H9 (cell line): ENCODE measurements around the gene GNAS. TPM values are rescaled to one million over a fixed set of nuclear protein-coding genes. Genes with fewer than 3 reads are reported as not detected.
A peak's percentile ranks its signal among the peaks of the same experiment; 100 is the strongest.

ENCODE experiments used
- DNase-seq: peaks from one replicate; pipeline ENCODE4 v3.0.0-alpha.2; 2017
- H2AFZ ChIP-seq: one replicate; pipeline ENCODE4 v1.6.1; 2013; ENCODE audit warnings: mild to moderate bottlenecking, low read length, control low read depth, moderate library complexity
- H2AK5ac ChIP-seq: 2 replicates; pipeline ENCODE4 v1.6.1; 2013; ENCODE audit warnings: low read length, control low read depth, mixed read lengths; ENCODE audit not compliant: insufficient read length
- H2BK120ac ChIP-seq: one replicate; pipeline ENCODE4 v1.6.1; 2013; ENCODE audit warnings: low read depth, mild to moderate bottlenecking, low read length, control low read depth, inconsistent platforms; ENCODE audit not compliant: poor library complexity, severe bottlenecking
- H2BK12ac ChIP-seq: 2 replicates; pipeline ENCODE4 v1.6.1; 2013; ENCODE audit warnings: low read length, control low read depth, mixed read lengths, low read depth; ENCODE audit not compliant: insufficient read length
- H2BK15ac ChIP-seq: 2 replicates; pipeline ENCODE4 v1.6.1; 2013; ENCODE audit warnings: low read depth, low read length, control low read depth
- H2BK20ac ChIP-seq: one replicate; pipeline ENCODE4 v1.6.1; 2013; ENCODE audit warnings: low read depth, mild to moderate bottlenecking, low read length, control low read depth, inconsistent platforms; ENCODE audit not compliant: poor library complexity, severe bottlenecking
- H2BK5ac ChIP-seq: 2 replicates; pipeline ENCODE4 v1.6.1; 2013; ENCODE audit warnings: low read length, control low read depth, mixed read lengths; ENCODE audit not compliant: insufficient read length
- H3K14ac ChIP-seq: 2 replicates; pipeline ENCODE4 v1.6.1; 2013; ENCODE audit warnings: low read length, control low read depth; ENCODE audit not compliant: insufficient read depth
- H3K18ac ChIP-seq: 2 replicates; pipeline ENCODE4 v1.6.1; 2013; ENCODE audit warnings: low read depth, mild to moderate bottlenecking, mixed read lengths, low read length, control low read depth; ENCODE audit not compliant: insufficient read length
- H3K23ac ChIP-seq: 2 replicates; pipeline ENCODE4 v1.6.1; 2013; ENCODE audit warnings: low read length, control low read depth, mixed read lengths, low read depth; ENCODE audit not compliant: insufficient read length
- H3K23me2 ChIP-seq: 2 replicates; pipeline ENCODE4 v1.6.1; 2013; ENCODE audit warnings: low read depth, mild to moderate bottlenecking, mixed read lengths, low read length, control low read depth; ENCODE audit not compliant: insufficient read length, poor library complexity, severe bottlenecking
- H3K27ac ChIP-seq: 2 replicates; pipeline ENCODE4 v1.5.1; 2013; ENCODE audit warnings: low read length, control low read depth, mixed read lengths, low read depth; ENCODE audit not compliant: insufficient read length
- H3K27me3 ChIP-seq: 2 replicates; pipeline ENCODE4 v1.6.1; 2013; ENCODE audit warnings: low read length, control low read depth, inconsistent platforms; ENCODE audit not compliant: insufficient read depth
- H3K4ac ChIP-seq: 2 replicates; pipeline ENCODE4 v1.6.1; 2013; ENCODE audit warnings: low read depth, mild to moderate bottlenecking, control low read depth, inconsistent platforms, low read length, moderate library complexity
- H3K4me1 ChIP-seq: 2 replicates; pipeline ENCODE4 v1.6.1; 2013; ENCODE audit warnings: low read length, control low read depth, inconsistent platforms; ENCODE audit not compliant: insufficient read depth
- H3K4me2 ChIP-seq: 2 replicates; pipeline ENCODE4 v1.6.1; 2013; ENCODE audit warnings: low read length, control low read depth, mixed read lengths; ENCODE audit not compliant: insufficient read length, insufficient read depth
- H3K56ac ChIP-seq: 2 replicates; pipeline ENCODE4 v1.6.1; 2013; ENCODE audit warnings: low read depth, mild to moderate bottlenecking, mixed read lengths, low read length, control low read depth; ENCODE audit not compliant: insufficient read length
- H3K79me1 ChIP-seq: 2 replicates; pipeline ENCODE4 v1.6.1; 2013; ENCODE audit warnings: low read depth, mild to moderate bottlenecking, moderate library complexity, low read length, control low read depth, inconsistent platforms; ENCODE audit not compliant: insufficient read depth, poor library complexity, severe bottlenecking
- H3K79me2 ChIP-seq: 2 replicates; pipeline ENCODE4 v1.6.1; 2013; ENCODE audit warnings: low read length, control low read depth, inconsistent platforms; ENCODE audit not compliant: insufficient read depth
- H3K9ac ChIP-seq: 2 replicates; pipeline ENCODE4 v1.6.1; 2013; ENCODE audit warnings: low read length, control low read depth, mixed read lengths; ENCODE audit not compliant: insufficient read length; ENCODE audit errors: extremely low read depth
- H3K9me3 ChIP-seq: one replicate; pipeline ENCODE4 v1.6.1; 2013; ENCODE audit warnings: low read depth, low read length, inconsistent platforms; ENCODE audit not compliant: control insufficient read depth
- H3T11ph ChIP-seq: one replicate; pipeline ENCODE4 v1.6.1; 2013; ENCODE audit warnings: mild to moderate bottlenecking, low read length, control low read depth, inconsistent platforms
- H4K20me1 ChIP-seq: one replicate; pipeline ENCODE4 v1.6.1; 2013; ENCODE audit not compliant: control insufficient read depth, insufficient read length, insufficient read depth
- H4K5ac ChIP-seq: 2 replicates; pipeline ENCODE4 v1.6.1; 2013; ENCODE audit warnings: low read depth, mild to moderate bottlenecking, mixed read lengths, low read length, control low read depth; ENCODE audit not compliant: insufficient read length
- H4K8ac ChIP-seq: replicated peaks from 2 replicates; pipeline ENCODE4 v1.6.1; 2013; ENCODE audit warnings: low read length, control low read depth, mixed read lengths, low read depth; ENCODE audit not compliant: insufficient read length
- H4K91ac ChIP-seq: 2 replicates; pipeline ENCODE4 v1.6.1; 2013; ENCODE audit warnings: low read depth, mild to moderate bottlenecking, moderate library complexity, mixed read lengths, low read length, control low read depth; ENCODE audit not compliant: insufficient read length
- H3K27ac Mint-ChIP-seq, 3 experiments: 2 replicates in 2 of 3; 3 replicates in 1 of 3; pipeline ENCODE4 v1.8.0; 2020 to 2021; ENCODE audit warnings: mixed read lengths in 3 of 3, mild to moderate bottlenecking in 1 of 3, moderate library complexity in 1 of 3
- H3K27me3 Mint-ChIP-seq: 2 replicates; pipeline ENCODE4 v1.8.0; 2021; ENCODE audit warnings: low read depth, mild to moderate bottlenecking, moderate library complexity, mixed read lengths
- H3K36me3 Mint-ChIP-seq, 3 experiments: 2 replicates in 2 of 3; 3 replicates in 1 of 3; pipeline ENCODE4 v1.8.0; 2020 to 2021; ENCODE audit warnings: low read depth in 3 of 3, mixed read lengths in 3 of 3; ENCODE audit not compliant: insufficient read depth in 1 of 3
- H3K4me1 Mint-ChIP-seq, 2 experiments: 2 replicates each; pipeline ENCODE4 v1.8.0; 2020; ENCODE audit warnings: mixed read lengths in 2 of 2
- H3K4me3 Mint-ChIP-seq, 2 experiments: 2 replicates in 1 of 2; 3 replicates in 1 of 2; pipeline ENCODE4 v1.8.0; 2020 to 2021; ENCODE audit warnings: mild to moderate bottlenecking in 2 of 2, mixed read lengths in 2 of 2, moderate library complexity in 1 of 2
- H3K9me3 Mint-ChIP-seq, 2 experiments: 2 replicates in 1 of 2; 3 replicates in 1 of 2; pipeline ENCODE4 v1.8.0; 2020; ENCODE audit warnings: mild to moderate bottlenecking in 2 of 2, mixed read lengths in 2 of 2, moderate library complexity in 1 of 2
- CTCF ChIP-seq: fragments of 200-600 bp; sonication (generic); conservative IDR thresholded peaks from 3 replicates; pipeline ENCODE4 v1.8.0; 2021; ENCODE audit warnings: antibody characterized with exemption, mild to moderate bottlenecking
- WGBS: extraction: QIAGEN DNeasy Blood & Tissue Kit; methylation state at CpG from one replicate; pipeline ENCODE4 v1.1.7; 2013; ENCODE audit warnings: missing lambda C conversion rate, low lambda C conversion rate, mixed read lengths; ENCODE audit not compliant: insufficient read length; ENCODE audit errors: extremely low coverage; 5-methylcytosine and 5-hydroxymethylcytosine counted together
- total RNA-seq: library from RNA; stranded (reverse); gene quantifications from 2 replicates; pipeline ENCODE4 v1.2.1, GENCODE V29; 2021

Gene GNAS
- total RNA-seq, 1 experiment from 2014 or later = 920 TPM

DNA sequence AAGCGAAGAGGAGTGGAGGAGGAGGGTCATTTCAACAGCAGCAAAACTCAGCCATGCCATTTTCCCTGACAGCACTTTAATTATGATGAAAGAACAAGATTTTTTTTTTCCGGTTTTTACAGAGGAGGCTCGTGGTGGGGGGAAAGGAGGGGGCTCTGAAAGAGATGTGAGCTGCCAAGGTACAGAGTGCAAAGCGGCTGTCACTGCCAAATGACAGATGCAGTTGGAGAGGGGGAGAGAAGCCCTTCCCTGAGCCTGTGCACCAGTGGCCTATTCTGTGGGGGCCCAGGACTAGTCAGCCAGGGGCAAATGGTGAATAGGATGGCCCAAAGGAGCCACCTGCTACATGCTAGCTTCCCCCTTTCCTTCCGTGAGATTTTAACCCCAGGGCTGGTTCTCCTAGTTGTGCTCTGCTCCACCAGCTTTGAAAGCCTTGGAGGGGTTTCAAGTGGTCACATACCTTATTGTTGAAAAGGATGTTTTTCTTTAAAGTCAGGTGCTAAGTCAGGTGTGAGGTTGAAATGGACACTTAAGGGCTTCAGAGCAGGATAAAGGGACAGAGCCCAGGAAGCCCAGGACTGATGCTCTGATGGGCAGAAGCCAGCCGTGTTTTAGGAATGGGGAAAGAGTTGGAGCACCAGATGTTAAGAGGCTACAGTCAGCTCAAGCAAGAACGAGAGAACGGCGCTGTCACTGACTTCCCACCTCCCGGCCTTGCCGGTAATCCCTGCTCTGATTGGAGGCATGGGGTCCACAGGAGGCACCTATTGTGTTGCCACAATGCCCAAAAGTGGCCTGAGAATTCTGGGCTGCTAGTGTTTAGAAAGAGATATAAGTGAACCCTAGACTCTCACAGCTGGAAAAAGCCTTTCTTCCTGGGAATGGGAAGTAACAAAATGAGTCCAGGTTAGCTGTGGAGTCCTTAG, 24.8 kb downstream of the GNAS start:
- H3K79me2 ChIP-seq = no peaks in the 10 kb centered on the region
- no peak overlapping the region for H3K18ac ChIP-seq
- no peak overlapping the region for H2BK12ac ChIP-seq
- no peak overlapping the region for H4K91ac ChIP-seq
- H2BK120ac ChIP-seq = no peak overlapping the region
- Mint-ChIP-seq H3K4me1 (peaks cover 57 to 77% of the 10 kb centered on the region in 2 experiments), H3K27me3 (no peaks in the 10 kb centered on the region; the same call in none of the 2 replicates), H3K4me3 (peak overlapping the region; percentile 5 to 45; a peak in 4 of 5 replicates), H3K27ac (peak overlapping the region in 2 of 3 experiments; percentile 72 to 91; a peak in 6 of 7 replicates), H3K36me3 (peaks cover 0 to 4% (median 0%) of the 10 kb centered on the region in 3 experiments; a peak in 3 of 7 replicates), H3K9me3 (no peaks in the 10 kb centered on the region; a peak in 1 of 5 replicates)
- no peaks in the 10 kb centered on the region for H3K27me3 ChIP-seq
- no peak overlapping the region for H3T11ph ChIP-seq
- H3K14ac ChIP-seq = no peak overlapping the region
- H2BK5ac ChIP-seq = no peak overlapping the region
- WGBS = no CpG with 5 or more reads among the region's 11 CpGs
- no peak overlapping the region for H2AK5ac ChIP-seq
- no peaks in the 10 kb centered on the region for H3K79me1 ChIP-seq
- H3K56ac ChIP-seq = no peak overlapping the region
- H4K20me1 ChIP-seq = no peaks in the 10 kb centered on the region
- H3K4me1 ChIP-seq = peaks cover 2% of the 10 kb centered on the region; the same call in 1 of the 2 replicates
- no peak overlapping the region for H3K27ac ChIP-seq
- DNase-seq = peak; percentile 60
- no peak for TF ChIP-seq CTCF
- H3K9ac ChIP-seq = no peak overlapping the region
- no peak overlapping the region for H3K4ac ChIP-seq
- H2BK15ac ChIP-seq = no peak overlapping the region
- no peak overlapping the region for H4K8ac ChIP-seq
- H2AFZ ChIP-seq = no peak overlapping the region
- no peak overlapping the region for H4K5ac ChIP-seq
- H3K4me2 ChIP-seq = no peak overlapping the region
- H3K9me3 ChIP-seq = no peaks in the 10 kb centered on the region
- H3K23ac ChIP-seq = no peak overlapping the region
- no peak overlapping the region for H2BK20ac ChIP-seq
- no peaks in the 10 kb centered on the region for H3K23me2 ChIP-seq
